ENCODE results near the gene PLD1.

DNA sequence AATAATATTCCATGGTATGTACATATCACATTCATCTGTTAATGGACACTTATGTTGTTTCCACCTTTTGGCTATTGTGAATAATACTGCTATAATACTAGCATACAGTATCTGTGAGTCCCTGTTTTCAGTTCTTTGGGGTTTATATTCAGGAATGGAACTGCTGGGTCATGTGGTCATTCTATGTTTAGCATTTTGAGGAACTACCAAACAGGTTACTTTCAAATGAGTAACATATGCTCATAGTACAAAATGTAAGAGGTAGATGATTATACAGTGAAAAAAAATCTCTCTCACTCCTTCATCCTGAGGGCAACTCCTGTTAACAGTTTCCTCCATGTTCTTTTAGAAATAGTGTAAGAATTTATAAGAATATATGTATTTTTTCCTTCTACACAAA lies 162.2 kb downstream of the PLD1 start:
- TF ChIP-seq, protein P1, sequence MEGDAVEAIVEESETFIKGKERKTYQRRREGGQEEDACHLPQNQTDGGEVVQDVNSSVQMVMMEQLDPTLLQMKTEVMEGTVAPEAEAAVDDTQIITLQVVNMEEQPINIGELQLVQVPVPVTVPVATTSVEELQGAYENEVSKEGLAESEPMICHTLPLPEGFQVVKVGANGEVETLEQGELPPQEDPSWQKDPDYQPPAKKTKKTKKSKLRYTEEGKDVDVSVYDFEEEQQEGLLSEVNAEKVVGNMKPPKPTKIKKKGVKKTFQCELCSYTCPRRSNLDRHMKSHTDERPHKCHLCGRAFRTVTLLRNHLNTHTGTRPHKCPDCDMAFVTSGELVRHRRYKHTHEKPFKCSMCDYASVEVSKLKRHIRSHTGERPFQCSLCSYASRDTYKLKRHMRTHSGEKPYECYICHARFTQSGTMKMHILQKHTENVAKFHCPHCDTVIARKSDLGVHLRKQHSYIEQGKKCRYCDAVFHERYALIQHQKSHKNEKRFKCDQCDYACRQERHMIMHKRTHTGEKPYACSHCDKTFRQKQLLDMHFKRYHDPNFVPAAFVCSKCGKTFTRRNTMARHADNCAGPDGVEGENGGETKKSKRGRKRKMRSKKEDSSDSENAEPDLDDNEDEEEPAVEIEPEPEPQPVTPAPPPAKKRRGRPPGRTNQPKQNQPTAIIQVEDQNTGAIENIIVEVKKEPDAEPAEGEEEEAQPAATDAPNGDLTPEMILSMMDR (IDR thresholded peaks at IDR 0.05) = no peak
- TF ChIP-seq POLR2A (IDR thresholded peaks at IDR 0.05) = no peak

Data from right lobe of liver (tissue), 4 donors.